HG03521 (cell line): Measurements from ENCODE around the gene TPK1.

Experiments used
- ATAC-seq: cut with Tn5 transposase; IDR thresholded peaks from one replicate; pipeline ENCODE4 v1.9.1; 2021; ENCODE audit warnings: mild to moderate bottlenecking, moderate library complexity; ENCODE audit not compliant: unreplicated experiment

Gene TPK1

GRCh38 chr7:144489504-144489903 is 346.3 kb downstream of the TPK1 start:
- no peak for ATAC-seq

- no peak for ATAC-seq
These were observed 346.9 kb downstream of the TPK1 start for GRCh38 chr7:144488977-144489376.

- no peak for ATAC-seq
These were observed 348.0 kb downstream of the TPK1 start for GRCh38 chr7:144487901-144488300.

DNA sequence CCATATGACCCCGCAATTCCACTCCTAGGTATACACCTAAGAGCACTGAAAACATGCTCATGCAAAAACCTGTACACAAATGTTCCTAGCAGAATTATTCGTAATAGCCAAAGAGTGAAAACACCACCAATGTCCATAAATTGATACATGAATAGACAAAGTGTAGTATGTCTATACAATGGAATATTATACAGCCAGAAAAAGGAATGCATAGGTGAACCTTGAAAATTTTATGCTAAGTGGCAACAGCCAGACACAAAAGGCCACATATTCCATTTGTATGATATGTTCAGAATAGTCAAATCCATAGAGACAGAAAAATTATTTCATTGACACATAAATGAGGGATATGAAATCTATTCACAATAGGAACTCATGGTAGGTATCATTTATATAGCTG is 351.4 kb downstream of the TPK1 start:
- ATAC-seq, result no peak

- no peak for ATAC-seq
These were observed 352.7 kb downstream of the TPK1 start for GRCh38 chr7:144483189-144483588.

DNA sequence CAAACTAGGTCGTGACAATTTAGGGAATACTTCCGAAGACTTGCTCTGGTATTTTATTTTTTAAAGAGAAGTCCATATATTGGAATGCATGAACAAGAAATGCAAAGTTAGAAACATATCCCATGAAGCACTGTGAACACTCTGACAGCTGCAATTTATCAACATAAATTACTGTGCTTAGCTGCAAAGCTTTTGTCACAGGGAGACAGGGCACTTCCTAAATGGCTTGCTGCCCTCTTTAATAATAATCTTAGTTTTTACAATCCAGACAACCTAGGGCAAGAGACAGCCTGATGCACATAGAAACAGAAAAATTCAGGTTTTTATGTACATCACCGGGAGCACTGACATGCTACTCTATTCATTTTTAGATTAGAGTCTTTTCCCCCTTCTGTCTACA is 354.0 kb downstream of the TPK1 start:
- ATAC-seq, result no peak

- ATAC-seq, result no peak
These were observed 358.5 kb downstream of the TPK1 start for GRCh38 chr7:144477348-144477747.

DNA sequence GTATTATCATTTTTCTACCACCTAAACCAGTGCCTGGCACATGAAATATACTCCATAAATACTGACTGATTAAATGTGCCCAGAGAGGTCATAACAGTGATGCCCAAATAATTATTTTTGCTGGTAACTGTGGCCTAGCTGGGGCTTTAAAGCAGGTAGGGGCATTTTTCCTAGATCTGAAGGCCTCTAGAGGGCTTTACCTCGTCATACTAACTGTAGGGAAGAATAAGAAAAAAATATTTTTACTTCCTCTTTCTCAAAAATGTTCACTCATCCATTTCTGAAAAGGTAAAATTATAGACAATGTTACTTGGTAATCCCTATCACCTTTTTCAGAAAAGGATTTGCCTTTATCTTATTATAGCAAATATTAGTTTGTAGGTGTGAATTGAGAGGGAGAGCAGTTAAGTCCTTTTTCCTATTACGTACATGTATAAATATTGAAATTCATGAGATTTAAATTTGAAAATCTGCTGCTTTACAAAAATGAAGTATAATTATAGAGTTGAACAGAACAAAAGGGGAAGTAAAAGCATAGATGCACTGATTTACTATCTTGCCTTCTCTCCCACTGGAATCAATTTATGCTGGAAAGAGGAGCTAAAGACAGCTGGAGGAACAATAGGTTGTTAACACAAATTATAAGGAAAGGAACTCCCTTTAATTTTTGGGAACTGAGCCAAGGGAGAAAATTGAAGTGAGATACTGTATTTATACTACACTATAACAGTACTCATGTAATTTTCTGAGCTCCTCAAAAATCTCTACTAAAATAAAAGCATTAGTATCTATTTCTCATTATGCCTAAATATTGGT is 360.8 kb downstream of the TPK1 start:
- ATAC-seq, result no peak

- no peak for ATAC-seq
These were observed 361.5 kb downstream of the TPK1 start for GRCh38 chr7:144474363-144474762.

DNA sequence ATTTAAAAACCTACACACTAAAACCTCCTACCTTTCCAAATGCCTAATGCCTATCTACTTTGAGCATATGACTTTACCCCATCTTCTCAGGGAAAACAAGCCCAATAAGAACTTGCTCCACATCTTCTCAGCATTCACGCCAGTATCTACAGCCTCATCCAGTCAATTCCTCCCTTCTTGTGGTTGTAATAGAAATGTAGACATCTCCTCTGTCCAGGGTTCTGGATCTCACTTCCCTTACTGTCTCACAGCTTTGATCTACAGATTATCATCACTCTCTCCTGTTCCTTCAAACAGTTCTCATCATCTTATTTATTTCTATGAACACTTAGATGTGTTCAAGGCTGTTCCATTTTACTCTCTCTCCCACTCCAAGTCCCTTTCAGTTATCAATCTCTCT is 361.9 kb downstream of the TPK1 start:
- no peak for ATAC-seq

- ATAC-seq, result no peak
These were observed 365.8 kb downstream of the TPK1 start for GRCh38 chr7:144470078-144470477.

DNA sequence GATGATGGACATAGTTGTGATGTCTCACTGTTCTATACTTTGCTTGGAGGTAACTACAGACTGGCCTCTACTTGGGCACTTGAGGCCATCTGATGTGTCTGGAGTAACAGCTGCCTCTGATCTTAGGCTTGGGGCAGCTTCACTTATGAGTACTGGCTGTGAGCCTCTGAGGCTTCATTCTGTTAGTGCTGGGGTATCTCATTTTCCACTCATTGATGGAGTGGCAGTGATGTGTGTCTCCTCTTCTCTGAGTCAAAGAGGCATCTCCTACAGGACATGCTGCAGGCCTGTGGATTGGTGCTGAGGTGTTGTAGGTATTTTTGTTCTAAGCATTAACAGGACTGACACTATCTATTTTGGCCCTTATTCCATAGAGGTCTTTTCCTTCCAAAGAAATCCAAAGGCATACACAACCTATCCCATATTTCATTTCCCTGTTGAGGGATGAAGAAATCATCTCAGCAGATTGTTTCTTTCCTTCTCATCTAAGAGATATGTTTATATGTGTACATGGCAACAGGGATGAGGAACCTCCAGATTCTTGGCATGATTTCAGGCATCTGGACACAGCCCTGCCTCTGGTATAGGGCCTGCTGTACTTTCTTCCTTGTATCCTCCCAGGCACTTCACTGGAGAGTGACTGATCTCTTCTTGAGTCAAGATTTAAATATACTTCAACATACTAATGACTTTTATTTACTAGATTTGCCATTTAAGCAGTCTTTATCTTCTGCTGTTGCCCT is 366.7 kb downstream of the TPK1 start:
- no peak for ATAC-seq

DNA sequence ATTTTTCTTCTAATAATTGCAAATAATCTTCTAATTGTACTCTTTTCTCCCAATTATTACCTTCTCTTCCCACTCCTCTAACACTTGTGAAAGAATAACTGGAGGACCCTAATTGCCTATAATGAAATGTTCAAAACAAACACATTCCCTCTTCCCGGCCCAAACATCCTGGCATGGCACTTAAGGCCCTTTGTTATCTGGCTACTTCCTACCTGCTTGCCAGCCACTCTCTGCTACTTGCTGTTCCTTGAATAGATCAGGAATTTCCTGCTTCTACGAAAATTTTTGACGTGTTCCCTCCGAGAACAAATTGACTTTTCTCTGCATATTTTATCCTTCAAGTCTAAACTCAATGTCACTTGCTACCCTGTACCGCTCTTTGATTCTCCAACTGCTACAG is 376.2 kb downstream of the TPK1 start:
- ATAC-seq, result no peak

DNA sequence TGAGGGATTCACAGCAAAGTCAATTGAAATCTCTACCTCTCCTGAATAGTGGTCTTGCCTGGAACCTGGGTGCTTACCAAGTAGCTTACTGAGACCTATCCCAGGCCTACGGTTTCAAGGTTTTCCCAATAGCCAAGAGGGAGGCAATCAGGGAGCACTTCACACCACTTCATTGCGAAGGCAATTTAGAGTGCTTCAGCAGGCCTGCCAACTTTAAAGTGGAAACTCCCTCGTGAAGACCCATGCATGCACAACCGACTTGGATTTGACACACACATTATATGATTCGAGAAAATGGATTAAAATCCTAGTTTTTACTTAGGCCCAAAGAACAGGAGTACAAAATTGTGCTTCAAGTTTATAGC is 380.8 kb downstream of the TPK1 start:
- no peak for ATAC-seq

DNA sequence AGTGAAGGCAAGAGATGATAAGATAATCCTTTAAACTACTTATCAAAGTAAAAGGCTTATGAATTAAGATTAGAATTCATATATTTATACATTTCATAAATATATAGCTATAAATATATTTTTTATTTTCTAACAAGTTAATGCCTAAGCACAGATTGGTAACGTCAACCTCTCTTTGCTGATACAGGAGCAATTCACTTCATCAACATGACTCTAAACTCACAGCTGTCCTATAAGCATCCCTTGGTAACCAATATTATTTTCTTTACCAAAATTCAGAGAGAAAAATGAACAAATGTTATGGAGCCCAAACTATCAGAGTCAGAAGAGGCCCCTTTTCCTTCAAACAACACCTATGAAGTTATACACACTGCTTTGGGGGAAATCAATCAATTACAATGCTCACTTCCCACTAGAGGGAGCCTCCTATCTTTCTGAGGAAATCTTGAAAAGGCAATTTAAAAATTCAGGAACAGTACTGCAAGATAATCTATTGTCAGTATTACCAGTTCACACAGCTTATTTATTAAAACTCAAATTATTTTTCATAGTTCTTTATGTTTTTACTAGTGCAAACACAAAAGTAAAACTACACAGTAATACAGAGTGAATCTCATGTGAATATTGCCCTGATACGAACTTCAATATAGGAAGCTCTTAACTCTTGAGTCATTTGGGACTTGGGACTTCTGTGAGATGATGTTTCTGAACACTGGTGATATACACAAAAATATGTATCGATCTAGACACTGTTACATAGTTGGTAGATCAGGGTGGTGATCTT is 381.4 kb downstream of the TPK1 start:
- ATAC-seq, result no peak

GRCh38 chr7:144452064-144452463 is 383.8 kb downstream of the TPK1 start:
- ATAC-seq, result peak; percentile 49

GRCh38 chr7:144445590-144445989 is 390.3 kb downstream of the TPK1 start:
- no peak for ATAC-seq

- no peak for ATAC-seq
These were observed 396.1 kb downstream of the TPK1 start for GRCh38 chr7:144439717-144440205.

- no peak for ATAC-seq
These were observed 397.1 kb downstream of the TPK1 start for GRCh38 chr7:144438759-144439158.

GRCh38 chr7:144437370-144438191 is 398.3 kb downstream of the TPK1 start:
- peak; percentile 63 for ATAC-seq

GRCh38 chr7:144436500-144436899 is 399.4 kb downstream of the TPK1 start:
- no peak for ATAC-seq
